HepG2 (cell line): ENCODE measurements around the gene KIFAP3.

Experiments used
- CREB1 ChIP-seq, 2 experiments: fragments of 450-650 bp in 1 of 2; IDR thresholded peaks; 2 replicates each; pipeline ENCODE4 v1.6.1; 2016 to 2017; ENCODE audit warnings: control low read depth in 1 of 2, mild to moderate bottlenecking in 1 of 2, missing compliant biosample characterization in 1 of 2, missing genetic modification characterization in 1 of 2
- ZFX ChIP-seq: sonication (generic); formaldehyde crosslinking; IDR thresholded peaks from 2 replicates; pipeline ENCODE4 v1.4.0; 2020; ENCODE audit warnings: mild to moderate bottlenecking, low read depth, missing genetic modification reagents, moderate library complexity
- TF ChIP-seq, protein P1 (sequence below): IDR thresholded peaks from 2 replicates; pipeline ENCODE4 v1.6.1; 2012; ENCODE audit warnings: low read length, improper control_type of control experiment
- TF ChIP-seq, protein P2 (sequence below): sonication (generic); formaldehyde crosslinking; IDR thresholded peaks from 2 replicates; pipeline ENCODE4 v1.4.0; 2020; ENCODE audit warnings: missing genetic modification reagents
- TF ChIP-seq, protein P3 (sequence below): sonication (generic); formaldehyde crosslinking; IDR thresholded peaks from 2 replicates; pipeline ENCODE4 v1.5.0; 2020; ENCODE audit warnings: mild to moderate bottlenecking, missing genetic modification reagents, moderate library complexity

DNA sequence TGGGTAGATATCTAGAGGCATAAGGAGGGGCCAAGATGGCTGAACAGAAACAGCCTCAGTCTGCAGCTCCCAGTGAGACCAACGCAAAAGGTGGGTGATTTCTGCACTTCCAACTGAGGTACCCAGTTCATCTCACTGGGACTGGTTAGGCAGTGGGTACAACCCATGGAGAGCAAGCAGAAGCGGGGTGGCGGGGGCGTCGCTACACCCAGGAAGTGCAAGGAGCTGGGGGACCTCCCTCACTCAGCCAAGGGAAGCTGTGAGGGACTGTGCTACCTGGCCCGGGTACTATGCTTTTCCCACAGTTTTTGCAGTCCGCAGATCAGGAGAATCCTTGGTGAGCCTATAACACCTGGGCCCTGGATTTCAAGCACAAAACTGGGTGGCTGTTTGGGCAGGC lies 26.0 kb downstream of the KIFAP3 start:
- TF ChIP-seq ZFX (CRISPR knock-in tag) (no peak), CREB1 (IDR thresholded peaks at IDR 0.05) (no peak), CREB1 (CRISPR knock-in tag; IDR thresholded peaks at IDR 0.05) (no peak)
- TF ChIP-seq, protein P1, sequence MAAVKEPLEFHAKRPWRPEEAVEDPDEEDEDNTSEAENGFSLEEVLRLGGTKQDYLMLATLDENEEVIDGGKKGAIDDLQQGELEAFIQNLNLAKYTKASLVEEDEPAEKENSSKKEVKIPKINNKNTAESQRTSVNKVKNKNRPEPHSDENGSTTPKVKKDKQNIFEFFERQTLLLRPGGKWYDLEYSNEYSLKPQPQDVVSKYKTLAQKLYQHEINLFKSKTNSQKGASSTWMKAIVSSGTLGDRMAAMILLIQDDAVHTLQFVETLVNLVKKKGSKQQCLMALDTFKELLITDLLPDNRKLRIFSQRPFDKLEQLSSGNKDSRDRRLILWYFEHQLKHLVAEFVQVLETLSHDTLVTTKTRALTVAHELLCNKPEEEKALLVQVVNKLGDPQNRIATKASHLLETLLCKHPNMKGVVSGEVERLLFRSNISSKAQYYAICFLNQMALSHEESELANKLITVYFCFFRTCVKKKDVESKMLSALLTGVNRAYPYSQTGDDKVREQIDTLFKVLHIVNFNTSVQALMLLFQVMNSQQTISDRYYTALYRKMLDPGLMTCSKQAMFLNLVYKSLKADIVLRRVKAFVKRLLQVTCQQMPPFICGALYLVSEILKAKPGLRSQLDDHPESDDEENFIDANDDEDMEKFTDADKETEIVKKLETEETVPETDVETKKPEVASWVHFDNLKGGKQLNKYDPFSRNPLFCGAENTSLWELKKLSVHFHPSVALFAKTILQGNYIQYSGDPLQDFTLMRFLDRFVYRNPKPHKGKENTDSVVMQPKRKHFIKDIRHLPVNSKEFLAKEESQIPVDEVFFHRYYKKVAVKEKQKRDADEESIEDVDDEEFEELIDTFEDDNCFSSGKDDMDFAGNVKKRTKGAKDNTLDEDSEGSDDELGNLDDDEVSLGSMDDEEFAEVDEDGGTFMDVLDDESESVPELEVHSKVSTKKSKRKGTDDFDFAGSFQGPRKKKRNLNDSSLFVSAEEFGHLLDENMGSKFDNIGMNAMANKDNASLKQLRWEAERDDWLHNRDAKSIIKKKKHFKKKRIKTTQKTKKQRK = no peak
- TF ChIP-seq, protein P2, sequence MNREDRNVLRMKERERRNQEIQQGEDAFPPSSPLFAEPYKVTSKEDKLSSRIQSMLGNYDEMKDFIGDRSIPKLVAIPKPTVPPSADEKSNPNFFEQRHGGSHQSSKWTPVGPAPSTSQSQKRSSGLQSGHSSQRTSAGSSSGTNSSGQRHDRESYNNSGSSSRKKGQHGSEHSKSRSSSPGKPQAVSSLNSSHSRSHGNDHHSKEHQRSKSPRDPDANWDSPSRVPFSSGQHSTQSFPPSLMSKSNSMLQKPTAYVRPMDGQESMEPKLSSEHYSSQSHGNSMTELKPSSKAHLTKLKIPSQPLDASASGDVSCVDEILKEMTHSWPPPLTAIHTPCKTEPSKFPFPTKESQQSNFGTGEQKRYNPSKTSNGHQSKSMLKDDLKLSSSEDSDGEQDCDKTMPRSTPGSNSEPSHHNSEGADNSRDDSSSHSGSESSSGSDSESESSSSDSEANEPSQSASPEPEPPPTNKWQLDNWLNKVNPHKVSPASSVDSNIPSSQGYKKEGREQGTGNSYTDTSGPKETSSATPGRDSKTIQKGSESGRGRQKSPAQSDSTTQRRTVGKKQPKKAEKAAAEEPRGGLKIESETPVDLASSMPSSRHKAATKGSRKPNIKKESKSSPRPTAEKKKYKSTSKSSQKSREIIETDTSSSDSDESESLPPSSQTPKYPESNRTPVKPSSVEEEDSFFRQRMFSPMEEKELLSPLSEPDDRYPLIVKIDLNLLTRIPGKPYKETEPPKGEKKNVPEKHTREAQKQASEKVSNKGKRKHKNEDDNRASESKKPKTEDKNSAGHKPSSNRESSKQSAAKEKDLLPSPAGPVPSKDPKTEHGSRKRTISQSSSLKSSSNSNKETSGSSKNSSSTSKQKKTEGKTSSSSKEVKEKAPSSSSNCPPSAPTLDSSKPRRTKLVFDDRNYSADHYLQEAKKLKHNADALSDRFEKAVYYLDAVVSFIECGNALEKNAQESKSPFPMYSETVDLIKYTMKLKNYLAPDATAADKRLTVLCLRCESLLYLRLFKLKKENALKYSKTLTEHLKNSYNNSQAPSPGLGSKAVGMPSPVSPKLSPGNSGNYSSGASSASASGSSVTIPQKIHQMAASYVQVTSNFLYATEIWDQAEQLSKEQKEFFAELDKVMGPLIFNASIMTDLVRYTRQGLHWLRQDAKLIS (CRISPR knock-in tag) = no peak
- TF ChIP-seq, protein P3, sequence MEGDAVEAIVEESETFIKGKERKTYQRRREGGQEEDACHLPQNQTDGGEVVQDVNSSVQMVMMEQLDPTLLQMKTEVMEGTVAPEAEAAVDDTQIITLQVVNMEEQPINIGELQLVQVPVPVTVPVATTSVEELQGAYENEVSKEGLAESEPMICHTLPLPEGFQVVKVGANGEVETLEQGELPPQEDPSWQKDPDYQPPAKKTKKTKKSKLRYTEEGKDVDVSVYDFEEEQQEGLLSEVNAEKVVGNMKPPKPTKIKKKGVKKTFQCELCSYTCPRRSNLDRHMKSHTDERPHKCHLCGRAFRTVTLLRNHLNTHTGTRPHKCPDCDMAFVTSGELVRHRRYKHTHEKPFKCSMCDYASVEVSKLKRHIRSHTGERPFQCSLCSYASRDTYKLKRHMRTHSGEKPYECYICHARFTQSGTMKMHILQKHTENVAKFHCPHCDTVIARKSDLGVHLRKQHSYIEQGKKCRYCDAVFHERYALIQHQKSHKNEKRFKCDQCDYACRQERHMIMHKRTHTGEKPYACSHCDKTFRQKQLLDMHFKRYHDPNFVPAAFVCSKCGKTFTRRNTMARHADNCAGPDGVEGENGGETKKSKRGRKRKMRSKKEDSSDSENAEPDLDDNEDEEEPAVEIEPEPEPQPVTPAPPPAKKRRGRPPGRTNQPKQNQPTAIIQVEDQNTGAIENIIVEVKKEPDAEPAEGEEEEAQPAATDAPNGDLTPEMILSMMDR (CRISPR knock-in tag) = no peak
